Activated naive CD8-positive, alpha-beta T cell treated with anti-CD3 and anti-CD28 coated beads, Interleukin-2, amount 50 U/mL, for 16 hours (primary cell): ENCODE data around the gene EXOC4.

Experiments used
- DNase-seq: peaks from one replicate; pipeline ENCODE4 v3.0.0-alpha.2; 2020; ENCODE audit warnings: low read depth, low spot score

The EXOC4 gene

DNA sequence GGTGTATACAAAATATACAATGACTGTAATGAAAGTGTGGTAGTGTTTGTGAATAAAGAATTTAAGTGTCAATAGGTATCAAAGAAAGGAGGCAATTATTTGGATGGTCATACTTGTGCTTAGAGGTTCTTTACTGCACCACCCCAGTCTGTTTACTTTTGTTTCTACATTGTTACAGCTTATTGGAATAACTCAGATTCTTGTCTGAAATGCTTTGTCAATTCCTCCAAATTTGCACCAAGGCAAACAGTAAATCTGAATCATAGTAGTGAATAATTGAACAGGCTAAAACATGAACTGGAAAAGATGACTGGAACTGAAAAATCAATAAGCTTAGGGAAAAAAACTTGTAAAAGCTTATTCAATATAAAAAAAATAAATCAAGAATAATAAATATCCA, 319.2 kb downstream of the EXOC4 start:
- no peak for DNase-seq

- no peak for DNase-seq
Measured at GRCh38 chr7:133572843-133573242, 320.0 kb downstream of the EXOC4 start.

DNA sequence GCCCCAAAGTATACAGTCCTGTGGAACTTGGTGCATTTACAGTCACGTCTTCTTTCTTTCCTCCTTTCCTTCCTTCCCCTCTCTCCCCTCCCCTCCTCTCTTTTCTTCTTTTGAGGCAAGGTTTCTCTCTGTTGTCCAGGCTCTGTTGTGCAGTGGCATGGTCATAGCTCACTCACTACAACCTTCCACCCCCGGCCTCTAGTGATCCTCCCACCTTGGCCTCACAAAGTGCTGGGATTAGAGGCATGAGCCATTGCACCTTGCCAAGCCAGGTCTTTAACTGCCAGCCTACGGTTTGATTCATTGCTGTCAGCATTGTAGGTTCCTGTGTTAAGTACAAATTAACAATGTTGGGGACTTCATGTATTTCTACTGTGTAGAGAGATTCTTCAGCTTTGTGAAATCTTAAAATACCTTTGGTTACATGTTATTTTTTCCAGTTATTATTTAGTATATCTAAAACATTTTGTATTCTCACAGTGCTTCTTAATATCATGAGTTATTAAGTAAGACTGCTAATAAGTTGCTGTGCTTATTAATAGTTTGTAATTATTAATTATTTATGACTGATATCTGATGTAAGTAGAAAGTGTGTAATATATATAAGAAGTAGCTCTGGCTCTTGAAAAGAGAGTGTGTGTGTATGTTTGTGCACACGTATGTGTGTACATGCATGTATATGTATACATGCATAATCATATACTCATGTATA, 320.8 kb downstream of the EXOC4 start:
- no peak for DNase-seq

DNA sequence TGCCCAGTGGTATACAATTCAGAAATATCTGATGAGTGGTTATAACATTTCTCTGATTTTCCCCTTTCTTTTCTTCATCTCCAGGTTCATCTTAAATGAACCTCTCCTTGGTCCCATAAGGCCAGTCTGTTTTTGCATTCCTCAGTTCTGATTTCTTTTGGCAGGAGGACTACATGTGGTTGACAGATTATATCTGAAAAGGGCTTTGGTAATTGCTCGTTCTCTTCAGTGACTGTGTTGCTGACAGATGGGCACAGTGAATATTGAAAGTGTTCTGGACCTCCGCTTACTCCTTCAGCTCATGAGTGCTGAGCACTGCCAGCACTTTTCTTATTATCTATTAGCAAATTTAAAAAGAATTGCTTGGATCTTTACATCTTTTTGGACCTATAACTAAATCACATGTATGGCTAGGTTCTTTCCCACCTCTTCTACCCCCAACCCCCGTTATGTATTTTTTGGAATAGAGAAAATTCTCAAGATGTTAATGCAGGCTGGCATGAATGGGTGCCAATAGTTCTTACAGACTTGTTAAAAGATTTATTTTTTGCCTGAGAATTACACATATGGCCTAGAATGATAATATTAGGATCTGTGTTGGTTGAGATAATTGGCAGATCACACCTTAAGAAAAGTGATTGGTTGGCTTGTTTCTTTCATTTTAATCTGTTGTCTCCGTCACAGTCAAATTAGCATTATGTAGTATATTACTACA, 323.0 kb downstream of the EXOC4 start:
- no peak for DNase-seq

GRCh38 chr7:133576612-133577168, 323.8 kb downstream of the EXOC4 start:
- DNase-seq: no peak

DNA sequence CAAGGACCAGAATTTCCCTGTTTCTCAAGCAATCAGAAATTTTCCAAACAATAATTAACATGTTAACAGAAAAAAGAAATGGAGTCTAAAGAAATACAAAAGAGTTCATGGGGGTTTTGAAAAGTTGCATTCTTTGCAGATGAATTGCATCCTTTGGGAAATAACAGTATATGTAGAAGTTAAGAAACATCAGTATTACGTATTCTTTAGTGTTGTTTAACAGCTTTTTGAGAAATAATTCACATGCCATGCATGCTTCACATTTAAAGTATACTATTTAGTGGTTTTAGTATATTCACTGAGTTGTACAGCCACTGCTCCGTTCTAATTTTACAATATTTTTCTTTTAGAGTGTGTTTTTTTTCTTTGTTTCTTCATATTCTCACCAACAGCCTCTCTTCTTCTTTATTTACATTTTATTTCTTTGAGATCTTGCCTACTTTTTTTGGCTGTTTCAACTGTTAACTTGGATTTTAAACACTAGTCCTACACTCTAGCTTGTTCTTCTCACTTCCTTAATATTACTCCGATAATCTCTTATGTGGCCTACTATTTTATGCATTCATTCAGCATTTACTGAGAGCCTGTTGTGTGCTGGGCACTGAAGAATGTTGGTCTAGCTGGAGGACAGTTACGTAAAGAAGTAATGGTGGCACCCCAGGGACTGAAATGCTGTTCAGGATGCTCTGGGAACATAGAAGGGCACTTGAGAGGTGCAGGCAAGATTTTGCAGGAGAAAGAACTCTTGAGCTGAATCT, 330.1 kb downstream of the EXOC4 start:
- no peak for DNase-seq

- DNase-seq: no peak
Measured at GRCh38 chr7:133583545-133584171, 330.8 kb downstream of the EXOC4 start.

DNA sequence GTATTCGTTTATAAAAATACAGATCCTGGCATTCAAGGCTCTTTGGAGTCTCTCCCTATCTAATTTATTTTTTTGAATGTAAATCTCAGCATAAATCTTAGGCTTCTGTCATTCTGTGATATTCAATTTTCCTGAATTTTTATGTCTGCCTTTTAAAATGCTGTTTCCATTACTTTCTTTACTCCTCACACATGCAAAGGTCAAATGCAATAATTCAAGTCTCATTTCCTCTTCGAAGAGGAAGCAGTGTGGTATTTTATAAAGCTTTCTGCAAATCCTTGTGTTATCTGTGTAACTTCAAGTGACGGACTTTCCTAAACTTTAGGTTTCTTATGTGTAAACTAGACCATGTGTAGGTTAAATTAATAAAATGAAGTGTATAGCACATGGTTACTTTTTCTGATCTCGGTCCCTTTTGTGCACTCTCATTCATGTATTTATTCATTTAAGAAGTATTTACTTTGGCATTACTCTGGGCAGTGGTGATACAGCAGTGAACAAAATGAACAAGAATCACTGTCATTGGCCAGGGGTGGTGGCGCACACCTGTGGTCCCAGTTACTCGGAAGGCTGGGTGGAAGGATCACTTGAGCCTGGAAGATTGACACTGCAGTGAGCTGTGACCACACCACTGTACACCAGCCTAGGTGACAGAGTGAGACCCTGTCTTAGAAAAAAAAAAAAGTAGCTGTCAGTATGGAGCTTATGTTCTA, 332.2 kb downstream of the EXOC4 start:
- DNase-seq: no peak

DNA sequence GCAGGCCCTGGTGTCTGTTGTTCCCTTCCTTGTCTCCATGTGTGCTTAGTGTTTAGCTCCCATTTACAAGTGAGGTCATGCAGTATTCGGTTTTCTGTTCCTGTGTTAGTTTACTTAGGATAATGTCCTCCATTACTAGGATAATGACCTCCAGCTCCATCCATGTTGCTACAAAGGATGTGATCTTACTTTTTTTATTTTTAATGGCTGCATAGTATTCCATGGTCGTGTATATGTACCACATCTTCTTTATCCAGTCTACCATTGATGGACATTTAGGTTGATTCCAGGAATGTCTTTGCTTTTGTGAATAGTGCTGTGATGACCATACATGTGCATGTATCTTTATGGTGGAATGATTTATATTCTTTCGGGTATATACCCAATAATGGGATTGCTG, 333.4 kb downstream of the EXOC4 start:
- no peak for DNase-seq

GRCh38 chr7:133587903-133588302, 335.0 kb downstream of the EXOC4 start:
- no peak for DNase-seq

DNA sequence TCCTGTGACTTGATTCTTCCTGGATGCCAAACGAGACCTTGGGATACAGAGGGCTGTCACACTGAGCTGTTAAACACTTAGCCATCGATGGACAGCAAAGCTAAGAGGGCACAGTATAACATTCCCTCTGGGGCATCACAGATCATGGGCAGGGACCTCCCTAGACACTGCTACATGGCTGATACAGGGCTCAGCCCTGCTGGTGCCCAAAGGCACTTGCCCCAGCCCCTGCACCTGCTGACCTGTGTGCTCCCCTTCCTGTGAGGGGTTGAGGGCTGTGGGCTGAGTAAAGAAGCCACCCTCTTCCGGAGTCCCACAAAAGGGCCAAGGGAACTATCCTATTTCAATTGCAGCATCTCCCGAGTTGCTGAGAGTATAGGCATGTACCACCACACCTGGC, 337.9 kb downstream of the EXOC4 start:
- no peak for DNase-seq

DNA sequence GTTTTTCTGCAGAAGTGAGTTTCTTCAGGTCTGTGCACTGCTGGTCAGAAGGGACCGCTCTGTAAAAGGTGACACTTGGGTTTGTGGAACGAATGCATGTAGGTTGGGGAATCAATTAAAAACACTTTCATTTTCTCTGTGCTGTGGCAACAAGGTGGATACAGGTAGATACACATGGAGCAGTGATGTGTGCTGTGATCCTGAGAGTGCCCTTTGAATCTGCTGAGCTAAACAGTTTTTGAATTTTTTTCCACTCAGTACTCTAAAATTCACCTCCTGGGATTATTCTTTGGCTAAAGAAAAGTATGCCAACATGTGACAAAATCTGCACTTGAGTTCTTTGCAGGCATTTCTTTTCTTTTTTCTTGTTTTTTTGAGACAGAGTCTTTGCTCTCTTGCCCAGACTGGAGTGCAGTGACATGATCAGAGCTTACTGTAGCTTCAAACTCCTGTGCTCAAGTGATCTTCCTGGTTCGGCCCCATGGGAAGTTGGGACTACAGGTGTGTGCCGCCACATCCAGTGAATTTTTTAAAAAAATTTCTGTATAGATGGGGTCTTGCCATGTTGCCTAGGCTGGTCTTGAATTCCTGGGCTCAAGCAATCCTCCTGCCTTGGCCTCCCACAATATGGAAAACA, 338.9 kb downstream of the EXOC4 start:
- DNase-seq: no peak

DNA sequence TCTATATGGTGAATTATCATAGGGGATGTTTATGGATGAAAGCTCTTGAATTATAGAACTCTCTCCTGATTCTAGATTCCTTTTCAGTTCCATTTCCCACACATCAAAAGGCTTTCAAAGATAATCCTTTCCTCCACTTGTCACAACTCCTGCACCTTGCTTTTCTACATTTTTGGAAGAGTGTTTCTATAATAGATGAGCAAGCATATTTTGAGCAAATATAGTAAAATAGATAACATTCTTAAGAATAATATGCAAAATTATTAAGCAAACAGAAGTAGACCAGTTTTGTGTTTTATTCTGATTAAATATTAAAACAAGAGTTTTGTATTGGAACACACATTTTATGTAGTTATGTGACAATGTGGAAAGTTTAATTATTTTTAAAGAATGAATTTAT, 340.7 kb downstream of the EXOC4 start:
- DNase-seq: no peak

DNA sequence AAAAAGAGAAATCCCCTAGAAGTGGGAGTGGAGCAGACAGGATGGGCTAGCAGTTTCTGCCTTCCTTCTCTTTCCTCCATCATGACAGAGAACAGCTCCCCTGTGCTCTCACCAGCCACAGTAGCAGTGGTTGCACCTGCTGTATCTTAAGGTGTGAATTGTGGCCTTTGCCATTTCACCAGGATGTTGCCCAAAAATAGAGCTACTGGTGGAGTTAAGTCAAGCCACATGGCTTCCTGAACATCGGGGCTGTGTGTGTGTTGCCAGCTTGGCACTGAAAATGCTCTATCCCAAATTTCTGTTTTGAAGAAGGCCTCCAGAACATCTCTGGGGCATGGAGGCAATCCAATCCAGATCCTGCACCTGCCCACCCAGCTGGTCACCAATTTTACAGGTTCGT, 348.7 kb downstream of the EXOC4 start:
- no peak for DNase-seq

GRCh38 chr7:133602291-133602690, 349.4 kb downstream of the EXOC4 start:
- DNase-seq: no peak

GRCh38 chr7:133606991-133607390, 354.1 kb downstream of the EXOC4 start:
- DNase-seq: no peak

- no peak for DNase-seq
Measured at GRCh38 chr7:133609806-133610205, 356.9 kb downstream of the EXOC4 start.

DNA sequence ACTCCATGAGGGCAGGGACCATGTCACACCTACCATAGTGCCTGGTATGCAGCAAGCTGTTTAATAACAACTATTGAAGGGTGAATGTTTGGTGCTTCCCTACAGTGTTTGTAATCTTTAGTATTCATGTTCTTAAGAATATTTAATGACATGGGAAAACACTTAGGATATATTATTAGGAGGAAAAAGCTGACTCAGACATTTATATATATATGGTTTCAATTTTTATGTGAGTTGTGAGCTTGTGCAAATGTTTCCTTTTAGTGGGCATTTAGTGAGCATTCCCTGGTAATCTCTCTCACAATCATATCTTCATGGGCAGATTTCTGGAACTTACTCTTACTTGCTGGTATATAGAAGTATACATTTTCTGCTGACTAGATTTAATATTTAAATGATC, 359.1 kb downstream of the EXOC4 start:
- no peak for DNase-seq

DNA sequence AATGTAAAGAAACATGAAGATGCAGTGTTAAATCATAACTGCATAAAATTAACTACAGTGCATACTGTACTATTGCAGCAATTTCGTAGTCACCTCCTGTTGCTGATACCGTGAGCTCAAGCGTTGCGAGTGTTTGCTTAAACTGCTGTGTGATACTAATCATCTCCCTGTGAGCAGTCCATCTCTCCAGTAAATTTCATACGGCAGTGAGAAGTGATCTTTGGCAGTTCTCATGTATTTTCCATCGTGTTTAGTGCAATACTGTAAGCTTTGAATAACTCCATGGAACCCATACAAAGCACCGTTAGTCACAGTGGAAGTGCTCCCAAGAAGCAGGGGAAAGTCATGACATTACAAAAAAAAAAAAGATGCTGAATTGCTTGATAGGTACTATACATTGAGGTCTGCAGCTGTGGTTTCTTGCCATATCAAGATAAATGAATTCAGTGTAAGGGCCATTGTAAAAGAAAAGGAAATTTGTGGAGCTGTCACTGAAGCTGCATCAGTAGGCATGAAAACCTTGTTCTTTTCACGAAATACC, 360.4 kb downstream of the EXOC4 start:
- DNase-seq: no peak

DNA sequence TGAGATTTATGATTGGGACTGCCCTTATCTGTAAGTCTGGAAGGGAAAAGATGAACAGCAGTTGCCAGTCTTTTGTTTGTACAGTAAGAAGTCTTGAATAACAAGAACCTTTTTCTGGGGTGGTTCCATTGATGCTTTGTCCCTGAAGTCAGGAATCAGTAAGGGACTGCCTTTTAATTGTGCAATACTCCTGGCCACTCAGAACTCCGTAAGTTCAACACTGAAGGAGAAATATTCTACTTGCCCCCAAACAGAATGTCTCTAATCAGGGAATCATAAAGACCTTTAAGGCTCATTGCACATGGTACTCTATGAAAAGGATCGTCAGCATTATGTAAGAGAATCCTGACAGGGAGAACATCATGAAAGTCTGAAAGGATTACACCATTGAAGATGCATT, 361.4 kb downstream of the EXOC4 start:
- DNase-seq: no peak

DNA sequence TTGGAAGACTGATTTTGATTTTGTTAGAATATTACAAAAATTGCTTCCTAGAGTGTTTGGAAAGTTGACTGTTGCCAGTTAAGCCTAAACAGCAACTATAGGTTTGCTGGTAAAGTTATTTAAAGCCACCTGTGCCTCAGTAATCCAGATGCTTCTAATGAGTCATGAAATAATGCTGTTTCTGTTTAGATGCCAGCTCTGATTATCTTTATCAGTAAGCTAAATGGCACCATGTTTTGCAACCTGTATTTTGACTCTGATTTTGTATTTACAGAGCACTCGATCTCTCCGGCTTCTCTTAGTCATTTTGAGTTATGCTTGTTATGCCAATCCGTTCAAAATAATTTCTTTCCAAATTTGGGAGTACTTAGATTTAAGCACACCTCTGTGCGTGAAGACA, 366.1 kb downstream of the EXOC4 start:
- no peak for DNase-seq
